BJ (cell line): ENCODE data around the gene ADGRL4. TPM values are rescaled to one million over a fixed set of nuclear protein-coding genes. Genes with fewer than 3 reads are reported as not detected.

Source experiments
- CTCF ChIA-PET: fragments of 350-600 bp; formaldehyde crosslinking; extraction: SDS; loops from one replicate; lab custom pipeline; 2021; ENCODE audit warnings: antibody characterized with exemption, inconsistent platforms; lab: Yijun Ruan, JAX
- POLR2A ChIA-PET: fragments of 300-600 bp; sonication (Branson Sonifier 250); formaldehyde crosslinking; extraction: SDS; loops from one replicate; lab custom pipeline; 2021; ENCODE audit warnings: antibody characterized with exemption; lab: Charles Lee
- DNase-seq: peaks from one replicate; pipeline ENCODE4 v3.0.0-alpha.2; 2011; ENCODE audit warnings: low read depth
- H3K27me3 ChIP-seq: 2 replicates; pipeline ENCODE4 v1.6.0; 2011; ENCODE audit warnings: low read length; ENCODE audit not compliant: control insufficient read depth, insufficient read depth
- H3K36me3 ChIP-seq: 2 replicates; pipeline ENCODE4 v1.5.1; 2011; ENCODE audit warnings: low read length; ENCODE audit not compliant: control insufficient read depth, insufficient read depth
- H3K4me3 ChIP-seq: 2 replicates; pipeline ENCODE4 v1.5.1; 2011; ENCODE audit warnings: low read depth, mild to moderate bottlenecking, control low read depth, low read length
- CTCF ChIP-seq: IDR thresholded peaks from 2 replicates; pipeline ENCODE4 v1.5.1; 2011; ENCODE audit warnings: low read depth, mild to moderate bottlenecking, control low read depth, inconsistent platforms, low read length, moderate library complexity; ENCODE audit not compliant: insufficient read depth
- polyA plus RNA-seq: library from polyadenylated mRNA; depleted of rRNA; stranded (reverse); fragments of >200 nt; gene quantifications from 2 replicates; pipeline ENCODE4 v1.2.3, GENCODE V29; 2011

The ADGRL4 gene
- polyA plus RNA-seq, 1 experiment = 0.81 TPM

GRCh38 chr1:78843111-78843510, 163.4 kb downstream of the ADGRL4 start:
- CTCF ChIA-PET = no interaction called here
- POLR2A ChIA-PET = interaction anchor here (0.6 kb wide), 1 partner anchor 957 kb away, joined by 3 read pairs; no protein-coding TSS in a partner anchor
- TF ChIP-seq CTCF = no peak
- H3K4me3 ChIP-seq = no peak overlapping the region
- no peaks in the 10 kb centered on the region for H3K27me3 ChIP-seq
- H3K36me3 ChIP-seq = no peaks in the 10 kb centered on the region
- no peak for DNase-seq

DNA sequence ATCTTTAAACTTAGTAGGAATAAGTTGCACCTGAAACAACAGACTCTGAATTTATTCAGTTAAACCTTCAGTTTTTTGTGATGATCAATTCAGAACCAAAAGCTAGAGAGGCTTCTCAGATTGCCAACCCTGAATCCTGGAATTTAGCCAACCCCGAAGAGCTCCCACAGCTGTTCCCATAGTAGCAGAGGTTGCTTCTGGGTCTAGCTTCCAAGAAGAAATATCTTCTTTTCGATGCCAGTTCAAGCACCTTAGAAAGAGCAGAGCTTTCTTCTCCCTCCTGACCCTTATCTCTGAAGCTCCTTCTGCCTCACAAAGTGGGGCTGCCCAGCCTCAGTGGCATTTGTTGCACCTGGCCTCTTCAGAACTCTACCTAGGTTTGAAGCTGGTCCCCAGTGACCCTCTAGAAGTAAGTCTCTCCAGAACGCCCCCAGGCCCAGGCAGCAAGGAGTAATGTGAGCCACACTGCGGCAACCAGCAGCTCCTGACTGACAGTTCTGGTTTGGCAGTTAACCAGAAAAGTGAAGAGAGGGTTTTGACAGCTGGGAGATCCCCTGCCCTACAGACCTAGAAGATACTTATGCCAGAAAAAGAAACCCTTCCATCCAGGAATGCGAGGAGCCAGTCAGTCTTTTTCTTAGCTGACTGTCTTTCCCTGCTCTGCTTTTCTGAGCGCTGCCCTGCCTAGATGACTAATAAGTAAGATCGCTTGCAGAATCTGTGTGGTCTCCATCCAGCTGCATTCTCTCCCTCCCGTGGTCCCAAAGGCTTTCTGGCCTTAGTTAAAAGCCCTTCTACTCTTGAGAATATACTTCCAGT, 165.9 kb downstream of the ADGRL4 start:
- CTCF ChIA-PET = interaction anchor here (0.6 to 3.4 kb wide), 13 partner anchors 14 to 988 kb away, joined by 3 to 27 read pairs (median 3); no protein-coding TSS in a partner anchor
- H3K4me3 ChIP-seq = no peak overlapping the region
- TF ChIP-seq CTCF = no peak
- H3K36me3 ChIP-seq = no peaks in the 10 kb centered on the region
- POLR2A ChIA-PET = interaction anchor here (0.6 kb wide), 1 partner anchor 348 kb away, joined by 3 read pairs; no protein-coding TSS in a partner anchor
- no peak for DNase-seq
- H3K27me3 ChIP-seq = no peaks in the 10 kb centered on the region
